HepG2 (cell line): Measurements from ENCODE around the gene ZNF839. TPM values are rescaled to one million over a fixed set of nuclear protein-coding genes. Genes with fewer than 3 reads are reported as not detected.

Experiments
- MXD4 ChIP-seq: IDR thresholded peaks from 2 replicates; pipeline ENCODE4 v1.6.1; 2016; ENCODE audit warnings: mild to moderate bottlenecking, missing biosample characterization, missing genetic modification reagents
- POGZ ChIP-seq: sonication (generic); formaldehyde crosslinking; IDR thresholded peaks from 2 replicates; pipeline ENCODE4 v1.4.0; 2020; ENCODE audit warnings: mild to moderate bottlenecking, missing genetic modification reagents
- TBL1XR1 ChIP-seq: fragments of 150-350 bp; IDR thresholded peaks from 2 replicates; pipeline ENCODE4 v1.6.1; 2014; ENCODE audit warnings: borderline replicate concordance, low read length; ENCODE audit not compliant: partially characterized antibody
- THAP11 ChIP-seq: IDR thresholded peaks from 2 replicates; pipeline ENCODE4 v1.6.1; 2016; ENCODE audit warnings: missing biosample characterization, missing genetic modification reagents
- ZFAT ChIP-seq: sonication (generic); formaldehyde crosslinking; conservative IDR thresholded peaks from 2 replicates; pipeline ENCODE4 v1.8.1; 2023; ENCODE audit warnings: missing genetic modification reagents, inconsistent platforms
- ZNF317 ChIP-seq: sonication (generic); formaldehyde crosslinking; IDR thresholded peaks from 2 replicates; pipeline ENCODE4 v1.5.0; 2020; ENCODE audit warnings: mild to moderate bottlenecking, missing genetic modification reagents
- ZNF564 ChIP-seq: sonication (generic); formaldehyde crosslinking; IDR thresholded peaks from 2 replicates; pipeline ENCODE4 v1.8.1; 2023; ENCODE audit warnings: mild to moderate bottlenecking, missing genetic modification reagents
- ZNF615 ChIP-seq: sonication (generic); formaldehyde crosslinking; IDR thresholded peaks from 2 replicates; pipeline ENCODE4 v1.5.0; 2020; ENCODE audit warnings: mild to moderate bottlenecking, missing genetic modification reagents, borderline replicate concordance
- ZNF644 ChIP-seq: IDR thresholded peaks from 2 replicates; pipeline ENCODE4 v1.6.1; 2016; ENCODE audit warnings: low read depth
- polyA plus RNA-seq, 8 experiments: library from polyadenylated mRNA; depleted of rRNA in 3 of 8; stranded (reverse) in 7 of 8; unstranded in 1 of 8; fragments of >200 nt; fragmentation: Illumina TruSeq in 4 of 8; extraction: Trizol in 4 of 8; gene quantifications; 2 replicates each; pipeline versions ENCODE4 v1.2.1 to v1.2.3, GENCODE V29; 2011 to 2016; ENCODE audit warnings: low read depth in 4 of 8, missing spikeins in 1 of 8, mixed read lengths in 1 of 8; ENCODE audit not compliant: insufficient read depth in 1 of 8
- total RNA-seq, 5 experiments: library from RNA; depleted of rRNA; stranded (reverse); fragments of >200 nt; fragmentation: Illumina TruSeq; extraction: Trizol; gene quantifications; 2 replicates each; pipeline ENCODE4 v1.2.3, GENCODE V29; 2016; ENCODE audit warnings: low read depth in 1 of 5
- TF ChIP-seq, protein P1 (sequence below): sonication (generic); formaldehyde crosslinking; IDR thresholded peaks from 2 replicates; pipeline ENCODE4 v1.5.0; 2020; ENCODE audit warnings: mild to moderate bottlenecking, missing genetic modification reagents, borderline replicate concordance
- TF ChIP-seq, protein P2 (sequence below): sonication (generic); formaldehyde crosslinking; IDR thresholded peaks from 2 replicates; pipeline ENCODE4 v1.4.0; 2020; ENCODE audit warnings: mild to moderate bottlenecking, missing genetic modification reagents
- TF ChIP-seq, protein P3 (sequence below): IDR thresholded peaks from 2 replicates; pipeline ENCODE4 v1.6.1; 2016; ENCODE audit warnings: low read depth
- TF ChIP-seq, protein P4 (sequence below): IDR thresholded peaks from 2 replicates; pipeline ENCODE4 v1.6.1; 2016; ENCODE audit warnings: control low read depth

The ZNF839 gene
- total and polyA plus RNA-seq, 2 of the 13 experiments (the other 11 are each of a cell fraction or from before 2014, with no cell fraction given): 11.1 to 12.8 TPM

DNA sequence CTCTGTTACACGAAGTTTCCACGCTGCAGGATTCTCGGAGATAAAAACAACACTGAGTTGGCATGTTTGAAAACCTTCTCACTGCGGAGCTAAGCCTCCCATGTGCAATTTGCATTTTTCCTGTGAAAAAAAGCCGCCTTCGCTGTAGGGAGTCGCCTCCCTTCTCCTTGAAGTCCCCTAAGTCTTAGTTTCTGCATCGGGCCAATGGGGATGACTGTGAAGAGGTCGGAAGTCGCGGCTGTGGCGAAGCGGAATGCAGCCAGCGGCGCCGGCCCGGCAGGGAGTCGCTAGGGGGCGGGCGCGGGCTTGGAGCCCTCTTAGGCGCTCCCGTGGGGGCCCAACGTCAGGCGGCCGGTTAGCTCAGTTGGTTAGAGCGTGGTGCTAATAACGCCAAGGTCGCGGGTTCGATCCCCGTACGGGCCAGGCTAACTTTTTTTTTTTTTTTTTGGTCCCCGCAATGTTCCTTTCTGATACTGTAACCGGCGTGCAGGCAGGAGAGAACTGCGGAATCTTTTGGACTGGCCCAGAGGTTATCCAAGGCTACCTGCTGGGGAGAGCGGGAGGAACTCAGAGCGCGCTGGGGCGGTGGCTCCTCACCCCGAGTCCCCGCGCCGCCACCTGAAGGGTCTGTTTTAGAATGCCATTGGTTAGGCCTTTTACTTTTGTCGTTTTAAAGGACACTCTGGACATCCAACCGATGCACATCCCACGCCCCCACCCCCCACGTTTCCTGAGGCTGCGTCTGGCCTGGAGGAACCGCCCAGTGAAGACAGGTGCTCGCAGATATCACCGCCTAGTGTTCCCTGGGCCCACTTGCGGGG lies 2.6 kb upstream of the ZNF839 start (continued):
- TF ChIP-seq POGZ (peak; percentile 42; the same call in 1 of the 2 replicates), ZNF317 (CRISPR knock-in tag) (peak; percentile 73), ZNF564 (CRISPR knock-in tag) (no peak), MXD4 (CRISPR knock-in tag) (no peak), TBL1XR1 (peak; percentile 60), ZNF615 (CRISPR knock-in tag) (peak; percentile 74; the same call in 1 of the 2 replicates), ZFAT (CRISPR knock-in tag) (no peak), ZNF644 (CRISPR knock-in tag) (no peak), THAP11 (CRISPR knock-in tag) (peak; percentile 79)
- TF ChIP-seq, protein P1, sequence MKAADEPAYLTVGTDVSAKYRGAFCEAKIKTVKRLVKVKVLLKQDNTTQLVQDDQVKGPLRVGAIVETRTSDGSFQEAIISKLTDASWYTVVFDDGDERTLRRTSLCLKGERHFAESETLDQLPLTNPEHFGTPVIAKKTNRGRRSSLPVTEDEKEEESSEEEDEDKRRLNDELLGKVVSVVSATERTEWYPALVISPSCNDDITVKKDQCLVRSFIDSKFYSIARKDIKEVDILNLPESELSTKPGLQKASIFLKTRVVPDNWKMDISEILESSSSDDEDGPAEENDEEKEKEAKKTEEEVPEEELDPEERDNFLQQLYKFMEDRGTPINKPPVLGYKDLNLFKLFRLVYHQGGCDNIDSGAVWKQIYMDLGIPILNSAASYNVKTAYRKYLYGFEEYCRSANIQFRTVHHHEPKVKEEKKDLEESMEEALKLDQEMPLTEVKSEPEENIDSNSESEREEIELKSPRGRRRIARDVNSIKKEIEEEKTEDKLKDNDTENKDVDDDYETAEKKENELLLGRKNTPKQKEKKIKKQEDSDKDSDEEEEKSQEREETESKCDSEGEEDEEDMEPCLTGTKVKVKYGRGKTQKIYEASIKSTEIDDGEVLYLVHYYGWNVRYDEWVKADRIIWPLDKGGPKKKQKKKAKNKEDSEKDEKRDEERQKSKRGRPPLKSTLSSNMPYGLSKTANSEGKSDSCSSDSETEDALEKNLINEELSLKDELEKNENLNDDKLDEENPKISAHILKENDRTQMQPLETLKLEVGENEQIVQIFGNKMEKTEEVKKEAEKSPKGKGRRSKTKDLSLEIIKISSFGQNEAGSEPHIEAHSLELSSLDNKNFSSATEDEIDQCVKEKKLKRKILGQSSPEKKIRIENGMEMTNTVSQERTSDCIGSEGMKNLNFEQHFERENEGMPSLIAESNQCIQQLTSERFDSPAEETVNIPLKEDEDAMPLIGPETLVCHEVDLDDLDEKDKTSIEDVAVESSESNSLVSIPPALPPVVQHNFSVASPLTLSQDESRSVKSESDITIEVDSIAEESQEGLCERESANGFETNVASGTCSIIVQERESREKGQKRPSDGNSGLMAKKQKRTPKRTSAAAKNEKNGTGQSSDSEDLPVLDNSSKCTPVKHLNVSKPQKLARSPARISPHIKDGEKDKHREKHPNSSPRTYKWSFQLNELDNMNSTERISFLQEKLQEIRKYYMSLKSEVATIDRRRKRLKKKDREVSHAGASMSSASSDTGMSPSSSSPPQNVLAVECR (CRISPR knock-in tag): peak; percentile 74; the same call in 1 of the 2 replicates
- TF ChIP-seq, protein P2, sequence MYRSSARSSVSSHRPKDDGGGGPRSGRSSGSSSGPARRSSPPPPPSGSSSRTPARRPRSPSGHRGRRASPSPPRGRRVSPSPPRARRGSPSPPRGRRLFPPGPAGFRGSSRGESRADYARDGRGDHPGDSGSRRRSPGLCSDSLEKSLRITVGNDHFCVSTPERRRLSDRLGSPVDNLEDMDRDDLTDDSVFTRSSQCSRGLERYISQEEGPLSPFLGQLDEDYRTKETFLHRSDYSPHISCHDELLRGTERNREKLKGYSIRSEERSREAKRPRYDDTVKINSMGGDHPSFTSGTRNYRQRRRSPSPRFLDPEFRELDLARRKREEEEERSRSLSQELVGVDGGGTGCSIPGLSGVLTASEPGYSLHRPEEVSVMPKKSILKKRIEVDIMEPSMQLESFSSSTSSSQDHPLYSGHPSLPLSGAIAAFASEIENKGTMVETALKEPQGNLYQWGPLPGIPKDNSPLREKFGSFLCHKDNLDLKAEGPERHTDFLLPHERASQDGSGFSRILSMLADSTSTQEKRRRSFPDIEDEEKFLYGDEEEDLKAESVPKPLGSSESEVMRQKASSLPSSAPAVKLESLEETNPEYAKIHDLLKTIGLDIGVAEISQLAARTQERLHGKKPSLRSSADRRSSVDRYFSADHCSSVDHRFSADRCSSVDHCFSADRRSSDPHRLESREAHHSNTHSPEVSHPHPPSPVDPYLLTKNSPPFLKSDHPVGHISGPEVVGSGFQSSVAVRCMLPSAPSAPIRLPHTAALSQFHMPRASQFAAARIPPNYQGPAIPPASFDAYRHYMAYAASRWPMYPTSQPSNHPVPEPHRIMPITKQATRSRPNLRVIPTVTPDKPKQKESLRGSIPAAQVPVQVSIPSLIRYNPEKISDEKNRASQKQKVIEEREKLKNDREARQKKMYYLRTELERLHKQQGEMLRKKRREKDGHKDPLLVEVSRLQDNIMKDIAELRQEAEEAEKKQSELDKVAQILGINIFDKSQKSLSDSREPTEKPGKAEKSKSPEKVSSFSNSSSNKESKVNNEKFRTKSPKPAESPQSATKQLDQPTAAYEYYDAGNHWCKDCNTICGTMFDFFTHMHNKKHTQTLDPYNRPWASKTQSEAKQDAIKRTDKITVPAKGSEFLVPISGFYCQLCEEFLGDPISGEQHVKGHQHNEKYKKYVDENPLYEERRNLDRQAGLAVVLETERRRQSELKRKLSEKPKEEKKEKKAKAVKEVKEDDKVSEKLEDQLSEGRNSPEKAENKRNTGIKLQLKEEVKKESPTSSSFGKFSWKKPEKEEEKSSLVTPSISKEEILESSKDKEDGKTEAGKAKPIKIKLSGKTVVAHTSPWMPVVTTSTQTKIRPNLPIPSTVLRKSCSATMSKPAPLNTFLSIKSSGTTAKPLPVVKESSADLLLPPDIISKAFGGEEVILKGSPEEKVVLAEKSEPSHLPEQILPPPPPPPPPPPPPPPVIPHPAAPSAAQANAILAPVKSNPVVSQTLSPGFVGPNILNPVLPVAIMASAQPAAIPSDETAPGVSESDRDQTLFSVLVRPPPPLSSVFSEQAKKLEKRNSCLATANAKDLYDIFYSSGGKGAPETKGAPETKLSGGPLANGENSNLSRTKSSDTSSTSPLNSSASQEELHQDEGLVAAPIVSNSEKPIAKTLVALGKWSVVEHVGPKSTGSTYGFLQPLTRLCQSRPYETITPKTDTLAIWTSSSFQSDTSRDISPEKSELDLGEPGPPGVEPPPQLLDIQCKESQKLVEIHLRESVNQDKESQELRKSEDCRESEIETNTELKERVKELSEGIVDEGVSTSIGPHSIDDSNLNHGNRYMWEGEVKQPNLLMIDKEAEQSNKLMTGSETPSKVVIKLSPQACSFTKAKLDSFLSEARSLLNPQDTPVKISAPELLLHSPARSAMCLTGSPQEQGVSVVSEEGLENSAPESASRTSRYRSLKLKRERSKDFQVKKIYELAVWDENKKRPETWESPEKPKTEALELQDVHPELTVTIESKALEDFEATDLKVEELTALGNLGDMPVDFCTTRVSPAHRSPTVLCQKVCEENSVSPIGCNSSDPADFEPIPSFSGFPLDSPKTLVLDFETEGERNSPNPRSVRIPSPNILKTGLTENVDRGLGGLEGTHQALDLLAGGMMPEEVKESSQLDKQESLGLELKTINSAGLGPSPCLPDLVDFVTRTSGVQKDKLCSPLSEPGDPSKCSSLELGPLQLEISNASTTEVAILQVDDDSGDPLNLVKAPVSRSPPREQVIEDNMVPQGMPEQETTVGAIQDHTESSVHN (CRISPR knock-in tag): no peak
- TF ChIP-seq, protein P3, sequence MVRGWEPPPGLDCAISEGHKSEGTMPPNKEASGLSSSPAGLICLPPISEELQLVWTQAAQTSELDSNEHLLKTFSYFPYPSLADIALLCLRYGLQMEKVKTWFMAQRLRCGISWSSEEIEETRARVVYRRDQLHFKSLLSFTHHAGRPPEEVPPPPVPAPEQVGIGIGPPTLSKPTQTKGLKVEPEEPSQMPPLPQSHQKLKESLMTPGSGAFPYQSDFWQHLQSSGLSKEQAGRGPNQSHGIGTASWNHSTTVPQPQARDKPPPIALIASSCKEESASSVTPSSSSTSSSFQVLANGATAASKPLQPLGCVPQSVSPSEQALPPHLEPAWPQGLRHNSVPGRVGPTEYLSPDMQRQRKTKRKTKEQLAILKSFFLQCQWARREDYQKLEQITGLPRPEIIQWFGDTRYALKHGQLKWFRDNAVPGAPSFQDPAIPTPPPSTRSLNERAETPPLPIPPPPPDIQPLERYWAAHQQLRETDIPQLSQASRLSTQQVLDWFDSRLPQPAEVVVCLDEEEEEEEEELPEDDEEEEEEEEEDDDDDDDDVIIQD (CRISPR knock-in tag): no peak
- TF ChIP-seq, protein P4, sequence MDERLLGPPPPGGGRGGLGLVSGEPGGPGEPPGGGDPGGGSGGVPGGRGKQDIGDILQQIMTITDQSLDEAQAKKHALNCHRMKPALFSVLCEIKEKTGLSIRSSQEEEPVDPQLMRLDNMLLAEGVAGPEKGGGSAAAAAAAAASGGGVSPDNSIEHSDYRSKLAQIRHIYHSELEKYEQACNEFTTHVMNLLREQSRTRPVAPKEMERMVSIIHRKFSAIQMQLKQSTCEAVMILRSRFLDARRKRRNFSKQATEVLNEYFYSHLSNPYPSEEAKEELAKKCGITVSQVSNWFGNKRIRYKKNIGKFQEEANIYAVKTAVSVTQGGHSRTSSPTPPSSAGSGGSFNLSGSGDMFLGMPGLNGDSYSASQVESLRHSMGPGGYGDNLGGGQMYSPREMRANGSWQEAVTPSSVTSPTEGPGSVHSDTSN (CRISPR knock-in tag): peak; percentile 54
